Measurements from ENCODE around the gene EEF2K.

EEF2K gene

GRCh38 chr16:22235839-22236745, 30.0 kb downstream of the EEF2K start:
- Histone ChIP-seq H3K4me3 (ENCODE audit: low read depth, low read length) (no peak overlapping the region), H3K27ac (no peak overlapping the region), H3K9me3 (ENCODE audit: severe bottlenecking) (no peaks in the 10 kb centered on the region), H3K27me3 (ENCODE audit: insufficient read depth, low read depth, severe bottlenecking) (no peaks in the 10 kb centered on the region), H3K36me3 (peaks cover 68% of the 10 kb centered on the region)
- no peak for DNase-seq
- TF ChIP-seq CTCF (IDR thresholded peaks at IDR 0.05; ENCODE audit: low read depth, low read length) = no peak

- no peak for DNase-seq
- Histone ChIP-seq H3K4me3 (ENCODE audit: low read depth, low read length) (no peak overlapping the region), H3K9me3 (ENCODE audit: severe bottlenecking) (no peaks in the 10 kb centered on the region), H3K27me3 (ENCODE audit: insufficient read depth, low read depth, severe bottlenecking) (no peaks in the 10 kb centered on the region), H3K36me3 (peaks cover 58% of the 10 kb centered on the region), H3K27ac (no peak overlapping the region)
- no peak for TF ChIP-seq CTCF (IDR thresholded peaks at IDR 0.05; ENCODE audit: low read depth, low read length)
Observed at GRCh38 chr16:22239131-22239805, 33.2 kb downstream of the EEF2K start.

GRCh38 chr16:22240023-22240710, 34.1 kb downstream of the EEF2K start:
- Histone ChIP-seq H3K9me3 (ENCODE audit: severe bottlenecking) (no peaks in the 10 kb centered on the region), H3K27me3 (ENCODE audit: insufficient read depth, low read depth, severe bottlenecking) (no peaks in the 10 kb centered on the region), H3K27ac (no peak overlapping the region), H3K36me3 (peaks cover 62% of the 10 kb centered on the region), H3K4me3 (ENCODE audit: low read depth, low read length) (no peak overlapping the region)
- DNase-seq = no peak
- no peak for TF ChIP-seq CTCF (IDR thresholded peaks at IDR 0.05; ENCODE audit: low read depth, low read length)

GRCh38 chr16:22250522-22250921, 44.4 kb downstream of the EEF2K start:
- Histone ChIP-seq H3K36me3 (peaks cover 88% of the 10 kb centered on the region), H3K27me3 (ENCODE audit: insufficient read depth, low read depth, severe bottlenecking) (no peaks in the 10 kb centered on the region), H3K4me3 (ENCODE audit: low read depth, low read length) (no peak overlapping the region), H3K9me3 (ENCODE audit: severe bottlenecking) (no peaks in the 10 kb centered on the region), H3K27ac (no peak overlapping the region)
- no peak for TF ChIP-seq CTCF (IDR thresholded peaks at IDR 0.05; ENCODE audit: low read depth, low read length)
- DNase-seq = no peak

GRCh38 chr16:22252317-22252716, 46.2 kb downstream of the EEF2K start:
- no peak for TF ChIP-seq CTCF (IDR thresholded peaks at IDR 0.05; ENCODE audit: low read depth, low read length)
- Histone ChIP-seq H3K36me3 (peaks cover 97% of the 10 kb centered on the region), H3K27ac (no peak overlapping the region), H3K9me3 (ENCODE audit: severe bottlenecking) (no peaks in the 10 kb centered on the region), H3K4me3 (ENCODE audit: low read depth, low read length) (no peak overlapping the region), H3K27me3 (ENCODE audit: insufficient read depth, low read depth, severe bottlenecking) (no peaks in the 10 kb centered on the region)
- no peak for DNase-seq

Measured in WERI-Rb-1 (cell line).